HG03354 (cell line): ENCODE results near the gene MLF2.

Experiments
- ATAC-seq: cut with Tn5 transposase; IDR thresholded peaks from one replicate; pipeline ENCODE4 v1.9.1; 2021; ENCODE audit warnings: mild to moderate bottlenecking; ENCODE audit not compliant: unreplicated experiment, poor library complexity, severe bottlenecking

The MLF2 gene

DNA sequence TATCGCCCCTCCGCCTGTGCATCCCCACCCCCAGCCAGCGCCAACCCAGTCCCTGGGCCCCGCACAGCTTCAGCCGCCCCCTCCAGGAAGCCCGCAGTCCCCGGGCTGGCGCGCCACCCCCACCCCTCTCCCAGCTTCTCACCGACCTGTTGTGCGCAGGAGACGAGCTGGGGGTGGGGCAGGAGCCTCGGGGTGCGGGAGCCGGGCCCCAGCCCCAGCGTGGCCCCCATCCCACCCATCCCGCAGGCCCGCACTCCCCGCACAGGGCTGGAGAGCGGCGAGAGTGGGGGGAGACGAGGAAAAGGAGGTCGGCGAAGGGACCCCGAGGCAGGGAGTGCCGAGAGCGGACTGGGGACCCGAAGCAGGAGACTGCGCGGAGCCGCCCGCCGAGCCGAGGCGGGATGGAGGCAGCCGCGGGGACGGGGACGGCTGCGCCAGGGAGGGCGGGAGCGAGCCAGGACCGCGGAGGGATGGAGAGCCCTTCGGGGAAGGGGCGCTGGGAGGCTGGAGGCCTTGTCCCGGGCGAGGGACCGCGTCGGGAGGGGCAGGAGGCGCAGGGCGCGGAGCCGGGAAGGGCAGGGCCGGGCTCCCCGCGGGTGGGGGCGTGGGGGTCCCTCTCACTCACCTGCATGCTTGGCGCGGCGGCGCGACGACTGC, 52.8 kb downstream of the MLF2 start:
- no peak for ATAC-seq

DNA sequence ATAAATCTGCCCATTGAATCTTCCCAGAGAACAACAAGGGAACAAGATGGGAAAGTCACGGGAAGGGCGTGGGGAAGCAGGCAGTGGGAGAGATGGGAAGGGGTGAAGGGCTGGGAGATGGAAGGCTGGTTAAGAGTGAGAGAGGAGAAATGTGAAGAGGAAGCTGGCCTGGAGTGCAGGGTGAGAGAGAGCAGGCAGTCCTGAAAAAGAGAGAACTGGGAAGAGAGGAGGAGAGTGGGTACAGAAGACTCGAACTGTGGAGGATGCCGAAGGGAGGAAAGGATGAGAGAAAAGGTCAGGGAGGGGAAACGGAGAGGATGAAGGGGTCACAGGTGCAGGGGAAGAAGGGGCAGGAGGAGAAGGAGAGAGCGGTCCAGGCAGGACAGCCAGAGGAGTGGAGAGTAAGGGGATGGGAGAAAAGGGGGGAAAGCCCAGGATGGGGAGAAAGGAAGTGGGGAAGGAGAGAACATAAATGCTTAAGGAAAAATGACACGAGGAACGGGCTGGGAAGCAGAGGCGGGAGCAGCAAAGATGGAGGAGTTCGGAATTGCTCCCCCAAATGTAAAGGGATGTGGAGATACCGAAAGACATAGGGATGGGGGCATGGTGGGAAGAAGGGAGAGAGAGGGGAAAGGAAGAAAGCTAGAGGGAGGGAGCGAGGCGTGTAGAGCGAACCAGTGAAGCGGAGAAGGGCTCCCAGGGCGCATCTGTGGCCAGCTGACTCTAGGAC, 53.5 kb downstream of the MLF2 start:
- no peak for ATAC-seq

DNA sequence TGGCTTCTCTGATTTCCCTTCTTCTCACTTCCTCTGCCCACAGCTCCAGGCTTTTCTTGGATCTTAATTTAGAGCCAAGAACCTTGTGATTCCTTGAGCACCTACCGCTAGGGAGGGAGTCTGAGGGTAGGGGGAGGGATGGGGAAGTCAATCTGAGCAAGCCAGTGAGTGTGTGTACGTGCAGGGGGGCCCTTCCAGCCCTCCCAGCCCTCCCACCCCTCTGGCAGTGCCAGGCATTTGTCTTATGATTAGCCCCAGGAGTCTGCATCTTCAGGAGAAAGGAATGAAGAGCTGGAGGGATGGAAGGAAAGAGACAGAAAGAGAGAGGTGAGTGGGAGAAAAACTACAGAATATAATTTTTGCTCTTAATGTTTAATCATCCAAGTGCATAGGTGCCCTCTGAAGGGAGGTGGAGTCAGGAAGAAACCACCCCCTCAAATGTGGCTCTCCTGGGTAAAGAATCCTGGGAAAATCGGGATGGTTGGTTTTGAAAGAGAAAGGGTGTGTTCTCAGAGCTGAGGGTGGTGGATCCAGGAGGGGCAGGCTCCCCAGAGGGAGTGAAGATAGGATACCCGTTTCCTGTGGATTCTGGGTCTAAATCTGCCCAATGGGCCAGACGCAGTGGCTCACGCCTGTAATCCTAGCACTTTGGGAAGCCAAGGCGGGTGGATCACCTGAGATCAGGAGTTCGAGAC, 54.4 kb downstream of the MLF2 start:
- no peak for ATAC-seq
